CD4-positive, alpha-beta T cell treated with Interleukin-15 for 1 hour (primary cell): ENCODE results near the gene MTERF1.
"Not testable (repeated sequence)": the region's sequence is repeated elsewhere in the genome, so short reads cannot be mapped to it uniquely, and the experiment has no call there.

Experiments
- DNase-seq: peaks from one replicate; pipeline ENCODE4 v3.0.0-alpha.2; 2020

The MTERF1 gene, protein sequence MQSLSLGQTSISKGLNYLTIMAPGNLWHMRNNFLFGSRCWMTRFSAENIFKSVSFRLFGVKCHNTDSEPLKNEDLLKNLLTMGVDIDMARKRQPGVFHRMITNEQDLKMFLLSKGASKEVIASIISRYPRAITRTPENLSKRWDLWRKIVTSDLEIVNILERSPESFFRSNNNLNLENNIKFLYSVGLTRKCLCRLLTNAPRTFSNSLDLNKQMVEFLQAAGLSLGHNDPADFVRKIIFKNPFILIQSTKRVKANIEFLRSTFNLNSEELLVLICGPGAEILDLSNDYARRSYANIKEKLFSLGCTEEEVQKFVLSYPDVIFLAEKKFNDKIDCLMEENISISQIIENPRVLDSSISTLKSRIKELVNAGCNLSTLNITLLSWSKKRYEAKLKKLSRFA

GRCh38 chr7:91880413-91881241 lies at the start of gene MTERF1:
TSS of gene MTERF1 (minus strand) at chr7:91880702. CDS start at chr7:91880083, 619 bp downstream.
- peak; percentile 89 for DNase-seq

- no peak for DNase-seq
Observed at GRCh38 chr7:91929463-91929862, 49.0 kb upstream of the MTERF1 start.

GRCh38 chr7:91927912-91928311 lies 47.4 kb upstream of the MTERF1 start:
- DNase-seq, result no peak

- no peak for DNase-seq
Observed at GRCh38 chr7:91922857-91923256, 42.4 kb upstream of the MTERF1 start.

DNA sequence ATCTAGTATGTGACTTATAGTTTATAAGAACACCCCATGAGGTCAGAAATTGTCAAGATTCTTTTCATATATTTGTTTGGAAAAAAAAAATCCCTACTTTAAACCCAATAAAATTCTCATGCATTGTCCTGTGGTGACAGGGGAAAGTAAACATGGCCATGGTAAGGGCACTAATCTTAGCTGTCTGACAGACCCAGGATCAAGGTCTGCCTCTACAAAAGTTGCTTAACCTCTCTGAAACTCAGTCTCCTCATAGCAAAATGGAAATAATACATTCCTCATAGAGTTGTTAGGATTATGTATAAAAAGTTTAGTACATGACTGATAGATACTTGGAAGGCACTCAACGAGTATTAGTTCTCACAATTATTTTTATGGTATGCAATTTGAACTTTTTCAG lies 37.9 kb upstream of the MTERF1 start:
- DNase-seq, result no peak

DNA sequence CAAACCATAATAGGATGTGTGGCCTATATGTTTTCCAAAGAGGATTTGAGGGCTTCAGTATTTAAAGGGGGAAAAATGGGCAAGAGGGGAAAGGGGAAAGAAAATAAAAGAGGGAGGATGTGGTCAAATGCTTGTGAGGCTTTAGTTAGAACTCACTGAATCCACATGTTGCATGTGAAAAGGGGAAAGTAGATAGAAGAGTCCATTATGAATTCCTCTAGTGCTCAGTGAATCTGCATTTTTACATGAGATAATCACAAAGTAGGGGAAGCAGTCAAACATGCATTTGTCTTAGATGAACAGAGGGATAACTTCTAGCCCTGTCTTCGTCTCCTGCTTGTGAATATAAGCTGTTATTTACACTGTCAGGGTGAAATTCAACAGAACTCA lies 35.5 kb upstream of the MTERF1 start:
- DNase-seq, result no peak

- no peak for DNase-seq
Observed at GRCh38 chr7:91915401-91916050, 35.0 kb upstream of the MTERF1 start.

DNA sequence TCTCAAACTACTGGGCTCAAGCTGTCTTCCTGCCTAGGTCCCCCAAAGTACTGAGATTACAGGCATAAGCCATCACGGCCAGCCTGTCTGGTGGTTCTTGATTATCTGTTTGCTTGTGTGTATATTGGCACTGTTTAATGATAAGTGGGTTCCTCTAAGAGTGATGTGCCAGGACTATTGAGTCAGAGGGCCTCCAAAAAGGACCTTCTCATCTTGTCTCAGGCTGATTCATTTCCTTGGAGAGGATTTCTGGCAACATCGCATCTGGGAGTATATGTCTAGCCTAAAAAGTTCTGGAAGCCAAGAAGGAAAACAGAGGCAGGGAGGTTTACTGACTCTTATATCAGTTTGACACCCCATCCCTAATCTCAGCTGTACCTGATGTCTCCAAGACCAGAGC lies 33.1 kb upstream of the MTERF1 start:
- no peak for DNase-seq

DNA sequence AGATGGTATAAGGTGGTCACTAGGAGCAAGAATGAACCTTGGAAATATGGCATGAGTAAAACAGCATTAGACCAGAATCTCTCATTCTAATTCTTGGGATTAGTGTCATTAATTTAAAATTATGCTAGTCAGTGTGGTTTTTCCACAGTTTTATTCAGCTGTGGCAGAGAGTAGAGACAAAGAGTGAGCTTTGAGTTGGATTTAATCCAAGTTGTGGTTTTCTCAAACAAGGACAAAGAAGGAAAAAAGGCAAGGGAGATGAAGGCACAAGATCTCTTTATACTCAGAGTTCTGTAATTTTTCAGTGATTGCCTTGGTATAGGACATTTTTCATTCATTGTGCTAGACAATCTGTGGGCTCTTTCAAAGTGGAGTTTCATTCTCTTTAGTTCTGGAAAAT lies 32.0 kb upstream of the MTERF1 start:
- no peak for DNase-seq

GRCh38 chr7:91911121-91911520 lies 30.6 kb upstream of the MTERF1 start:
- DNase-seq, result no peak

- no peak for DNase-seq
Observed at GRCh38 chr7:91910171-91910570, 29.7 kb upstream of the MTERF1 start.

- DNase-seq, result no peak
Observed at GRCh38 chr7:91899563-91899962, 19.1 kb upstream of the MTERF1 start.

DNA sequence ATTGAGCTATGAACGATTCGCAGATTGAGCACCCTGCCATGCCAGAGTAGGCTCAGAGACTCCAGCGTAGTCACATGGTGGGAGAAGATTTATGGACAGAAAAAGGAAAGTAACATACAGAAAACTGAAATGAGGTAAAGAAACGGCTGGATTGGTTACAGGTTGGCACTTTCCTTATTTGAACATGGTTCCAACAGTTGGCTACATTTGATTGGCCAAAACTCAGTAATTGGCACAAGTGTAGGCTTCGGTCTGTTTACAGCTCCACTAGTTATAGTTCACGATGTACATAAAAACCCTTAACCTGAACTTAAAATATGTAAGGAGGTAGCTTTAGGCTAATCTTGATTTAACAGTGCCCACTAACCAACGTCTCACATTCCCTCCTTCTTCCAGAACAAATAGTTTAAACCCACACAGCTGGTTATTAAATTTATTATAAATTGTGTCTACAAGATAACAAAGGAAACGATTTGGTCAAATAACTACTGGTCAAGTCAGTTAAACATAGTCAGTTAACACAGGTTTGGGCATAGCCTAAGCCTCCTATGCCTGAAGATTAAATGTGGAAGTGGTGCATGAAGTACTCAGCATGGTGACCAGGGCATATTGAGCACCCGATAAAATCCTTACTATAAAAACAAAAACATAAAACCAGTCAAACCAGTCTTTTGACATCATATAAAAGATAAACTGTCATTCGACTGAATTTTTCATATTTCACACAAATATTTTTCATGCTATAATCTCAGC lies 17.9 kb upstream of the MTERF1 start:
- DNase-seq, result no peak

- DNase-seq, result no peak
Observed at GRCh38 chr7:91894781-91895480, 14.4 kb upstream of the MTERF1 start.

- not testable (repeated sequence) for DNase-seq
Observed at GRCh38 chr7:91893699-91894098, 13.2 kb upstream of the MTERF1 start.

DNA sequence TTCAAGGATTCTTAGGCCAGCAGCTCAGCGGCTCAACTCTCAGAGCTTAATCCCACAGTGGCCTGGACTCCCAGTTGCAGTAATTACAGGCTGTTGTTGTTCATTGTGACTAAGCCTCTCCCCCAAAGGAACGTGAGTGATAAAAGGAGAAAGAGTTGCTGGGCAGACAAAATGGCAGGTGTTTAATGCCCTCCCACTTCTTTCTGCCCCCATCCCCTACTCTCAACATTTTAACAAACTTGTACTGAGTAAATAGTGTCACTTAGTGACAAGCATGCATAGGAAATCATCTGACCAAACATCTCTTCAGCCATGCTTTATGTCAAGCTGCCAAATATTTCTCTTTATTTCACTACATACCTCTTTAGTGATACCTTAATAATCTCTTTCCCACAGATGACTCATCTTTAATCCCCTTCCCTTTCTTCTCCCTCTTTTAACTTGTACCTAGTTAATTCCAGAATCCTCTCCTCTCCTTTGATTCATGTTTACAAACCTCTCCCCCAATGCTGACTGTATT lies 12.4 kb upstream of the MTERF1 start:
- DNase-seq, result no peak

DNA sequence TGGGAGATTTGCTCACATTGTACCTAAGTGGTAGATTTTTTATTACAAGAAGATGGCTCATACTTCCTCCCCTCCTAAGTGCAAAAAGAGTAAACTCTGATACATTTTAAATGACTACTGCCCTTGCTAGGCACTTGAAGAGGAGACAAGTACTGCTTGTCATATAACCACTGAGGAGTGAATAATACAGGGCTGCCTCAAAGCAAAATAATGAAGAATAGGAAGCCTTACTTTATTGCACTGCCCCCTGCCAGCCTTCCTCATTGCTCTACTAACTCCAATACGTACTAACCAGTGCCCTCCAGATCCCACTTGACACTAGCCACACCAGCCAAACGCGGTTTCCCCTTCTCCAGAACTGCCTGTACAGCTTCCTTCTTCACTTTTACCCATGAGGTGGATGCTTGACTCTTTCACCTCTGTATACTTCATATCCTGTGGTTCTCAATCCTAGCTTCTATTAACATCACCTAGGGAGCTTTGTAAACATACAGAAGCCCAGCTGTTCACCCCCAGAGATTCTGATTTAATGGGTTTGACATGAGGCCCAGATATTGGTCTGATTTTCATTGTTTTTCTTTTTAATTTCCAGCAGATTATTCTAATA lies 11.7 kb upstream of the MTERF1 start:
- no peak for DNase-seq

DNA sequence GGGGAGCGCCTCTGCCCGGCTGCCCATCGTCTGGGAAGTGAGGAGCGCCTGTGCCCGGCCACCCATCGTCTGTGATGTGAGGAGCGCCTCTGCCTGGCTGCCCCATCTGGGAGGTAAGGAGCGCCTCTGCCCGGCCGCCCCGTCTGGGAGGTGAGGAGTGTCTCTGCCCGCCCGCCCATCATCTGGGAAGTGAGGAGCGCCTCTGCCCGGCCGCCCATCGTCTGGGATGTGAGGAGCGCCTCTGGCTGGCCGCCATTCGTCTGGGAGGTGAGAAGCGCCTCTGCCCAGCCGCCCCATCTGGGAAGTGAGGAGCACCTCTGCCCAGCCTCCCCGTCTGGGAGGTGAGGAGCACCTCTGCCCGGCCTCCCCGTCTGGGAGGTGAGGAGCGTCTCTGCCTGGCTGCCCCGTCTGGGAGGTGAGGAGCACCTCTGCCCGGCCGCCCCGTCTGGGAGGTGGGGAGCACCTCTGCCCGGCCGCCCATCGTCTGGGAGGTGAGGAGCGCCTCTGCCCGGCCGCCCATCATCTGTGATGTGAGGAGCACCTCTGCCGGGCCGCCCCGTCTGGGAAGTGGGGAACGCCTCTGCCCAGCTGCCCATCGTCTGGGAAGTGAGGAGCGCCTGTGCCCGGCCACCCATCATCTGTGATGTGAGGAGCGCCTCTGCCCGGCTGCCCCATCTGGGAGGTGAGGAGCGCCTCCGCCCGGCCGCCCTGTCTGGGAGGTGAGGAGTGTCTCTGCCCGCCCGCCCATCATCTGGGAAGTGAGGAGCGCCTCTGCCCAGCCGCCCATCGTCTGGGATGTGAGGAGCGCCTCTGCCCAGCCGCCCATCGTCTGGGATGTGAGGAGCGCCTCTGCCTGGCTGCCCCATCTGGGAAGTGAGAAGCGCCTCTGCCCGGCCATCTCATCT lies 8.0 kb upstream of the MTERF1 start:
- DNase-seq, result not testable (repeated sequence)

DNA sequence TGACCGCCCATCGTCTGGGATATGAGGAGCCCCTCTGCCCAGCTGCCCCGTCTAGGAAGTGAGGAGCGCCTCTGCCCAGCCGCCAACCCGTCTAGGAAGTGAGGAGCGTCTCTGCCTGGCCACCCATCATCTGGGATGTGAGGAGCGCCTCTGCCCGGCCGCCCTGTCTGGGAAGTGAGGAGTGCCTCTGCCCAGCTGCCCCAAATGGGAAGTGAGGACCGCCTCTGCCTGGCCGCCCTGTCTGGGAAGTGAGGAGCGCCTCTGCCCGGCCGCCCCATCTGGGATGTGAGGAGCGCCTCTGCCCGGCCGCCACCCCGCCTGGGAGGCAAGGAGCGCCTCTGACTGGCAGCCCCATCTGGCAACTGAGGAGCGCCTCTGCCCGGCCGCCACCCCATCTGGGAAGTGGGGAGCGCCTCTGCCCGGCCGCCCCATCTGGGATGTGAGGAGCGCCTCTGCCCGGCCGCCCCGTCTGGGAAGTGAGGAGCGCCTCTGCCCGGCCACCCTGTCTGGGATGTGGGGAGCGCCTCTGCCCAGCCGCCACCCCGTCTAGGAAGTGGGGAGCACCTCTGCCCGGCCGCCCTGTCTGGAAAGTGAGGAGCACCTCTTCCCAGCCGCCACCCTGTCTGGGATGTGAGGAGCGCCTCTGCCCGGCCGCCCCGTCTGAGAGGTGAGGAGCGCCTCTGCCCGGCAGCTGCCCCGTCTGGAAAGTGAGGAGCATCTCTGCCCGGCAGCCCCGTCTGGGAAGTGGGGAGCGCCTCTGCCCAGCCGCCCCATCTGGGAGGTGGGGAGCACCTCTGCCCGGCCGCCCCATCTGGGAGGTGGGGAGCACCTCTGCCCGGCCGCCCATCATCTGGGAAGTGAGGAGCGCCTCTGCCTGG lies 7.1 kb upstream of the MTERF1 start:
- not testable (repeated sequence) for DNase-seq
